GM12878 (cell line): ENCODE measurements around the gene NAV3. TPM values are rescaled to one million over a fixed set of nuclear protein-coding genes. Genes with fewer than 3 reads are reported as not detected.

Source experiments
- ATAC-seq: fragments of 200-7000 bp; cut with Tn5 transposase; 3 replicates; pipeline ENCODE4 v1.9.1; 2020; ENCODE audit warnings: mild to moderate bottlenecking, moderate library complexity
- BruUV-seq: library from RNA; stranded (reverse); fragments of 400-500 nt; replicated peaks from 2 replicates; lab custom pipeline; 2021; lab: Mats Ljungman, UMichigan
- CTCF ChIA-PET: fragments of 300-600 bp; sonication (Branson Sonifier 250); formaldehyde crosslinking; extraction: SDS; loops from one replicate; lab custom pipeline; 2021; ENCODE audit warnings: inconsistent platforms; lab: Yijun Ruan, JAX
- POLR2A ChIA-PET: fragments of 350-600 bp; formaldehyde crosslinking; extraction: SDS; loops from one replicate; lab custom pipeline; 2021; ENCODE audit warnings: inconsistent platforms; lab: Charles Lee
- RAD21 ChIA-PET: fragments of 300-600 bp; sonication (Branson Sonifier 250); formaldehyde crosslinking; loops from one replicate; lab custom pipeline; 2023; ENCODE audit warnings: antibody characterized with exemption; ENCODE audit not compliant: unreplicated experiment; lab: Charles Lee
- SMC1A ChIA-PET: fragments of 300-600 bp; sonication (Branson Sonifier 250); formaldehyde crosslinking; loops from one replicate; lab custom pipeline; 2023; ENCODE audit not compliant: unreplicated experiment, uncharacterized antibody; lab: Charles Lee
- DNase-seq: peaks from one replicate; pipeline ENCODE4 v3.0.0-alpha.2; 2011; ENCODE audit warnings: low read depth, low spot score
- FAIRE-seq: peaks from 3 replicates; lab custom pipeline; 2011; peaks lifted over from hg19 to GRCh38; lab: Jason Lieb, UNC
- H2AFZ ChIP-seq: 2 replicates; pipeline ENCODE4 v1.6.0; 2011; ENCODE audit warnings: low read depth, low read length, control low read depth; ENCODE audit not compliant: control insufficient read depth
- H3K27ac ChIP-seq: 2 replicates; pipeline ENCODE4 v1.5.1; 2011; ENCODE audit warnings: control low read depth; ENCODE audit not compliant: control insufficient read depth, insufficient read depth
- H3K27me3 ChIP-seq, 2 experiments: replicated peaks in 1 of 2; 2 replicates each; pipeline versions ENCODE4 v1.6.0 to v1.6.1; 2011; ENCODE audit warnings: low read length in 1 of 2; ENCODE audit not compliant: control insufficient read depth in 2 of 2, insufficient read depth in 2 of 2
- H3K36me3 ChIP-seq, 2 experiments: 2 replicates each; pipeline ENCODE4 v1.5.1; 2011; ENCODE audit warnings: low read length in 1 of 2; ENCODE audit not compliant: control insufficient read depth in 2 of 2, insufficient read depth in 2 of 2
- H3K4me1 ChIP-seq: 2 replicates; pipeline ENCODE4 v1.6.1; 2011; ENCODE audit warnings: mild to moderate bottlenecking, low read length, moderate library complexity, mixed read lengths; ENCODE audit not compliant: control insufficient read depth, insufficient read depth
- H3K4me2 ChIP-seq: 2 replicates; pipeline ENCODE4 v1.6.0; 2011; ENCODE audit warnings: control low read depth; ENCODE audit not compliant: control insufficient read depth, insufficient read depth
- H3K4me3 ChIP-seq: fragments of 200-600 bp; sonication (generic); 2 replicates; pipeline ENCODE4 v1.5.1; 2016
- H3K79me2 ChIP-seq: 2 replicates; pipeline ENCODE4 v1.6.0; 2011; ENCODE audit warnings: low read length; ENCODE audit not compliant: control insufficient read depth, insufficient read depth
- H3K9ac ChIP-seq: 2 replicates; pipeline ENCODE4 v1.8.0; 2011; ENCODE audit warnings: low read length, control low read depth, mixed read lengths; ENCODE audit not compliant: control insufficient read depth, insufficient read depth
- H3K9me3 ChIP-seq: replicated peaks from 3 replicates; pipeline ENCODE4 v1.5.1; 2011; ENCODE audit warnings: mild to moderate bottlenecking, low read length; ENCODE audit not compliant: control insufficient read depth, insufficient read depth
- H4K20me1 ChIP-seq: 2 replicates; pipeline ENCODE4 v1.6.0; 2011; ENCODE audit not compliant: control insufficient read depth, insufficient read depth
- ATF3 ChIP-seq: IDR thresholded peaks from 2 replicates; pipeline ENCODE4 v1.6.1; 2011; ENCODE audit warnings: low read depth, mild to moderate bottlenecking, low read length, moderate library complexity, borderline replicate concordance; ENCODE audit errors: extremely low read depth
- BACH1 ChIP-seq: fragments of 450-650 bp; IDR thresholded peaks from 2 replicates; pipeline ENCODE4 v1.6.1; 2017; ENCODE audit warnings: mild to moderate bottlenecking, borderline replicate concordance
- BCL11A ChIP-seq: IDR thresholded peaks from 2 replicates; pipeline ENCODE4 v1.6.1; 2011; ENCODE audit warnings: low read depth, low read length
- CBX5 ChIP-seq: sonication (generic); IDR thresholded peaks from 2 replicates; pipeline ENCODE4 v1.6.1; 2016; ENCODE audit warnings: low read depth, moderate library complexity, mild to moderate bottlenecking, inconsistent platforms
- CHD4 ChIP-seq: fragments of 200-600 bp; sonication (generic); IDR thresholded peaks from 2 replicates; pipeline ENCODE4 v1.6.1; 2016; ENCODE audit warnings: mild to moderate bottlenecking
- CREM ChIP-seq: IDR thresholded peaks from 2 replicates; pipeline ENCODE4 v1.6.1; 2014; ENCODE audit warnings: antibody characterized with exemption, low read depth
- DPF2 ChIP-seq: fragments of 450-650 bp; IDR thresholded peaks from 2 replicates; pipeline ENCODE4 v1.6.1; 2017; ENCODE audit warnings: mild to moderate bottlenecking
- EZH2 ChIP-seq: IDR thresholded peaks from 2 replicates; pipeline ENCODE4 v1.6.1; 2012; ENCODE audit warnings: low read depth, mild to moderate bottlenecking, control low read depth, inconsistent platforms, low read length, borderline replicate concordance; ENCODE audit not compliant: control insufficient read depth
- IKZF2 ChIP-seq, 2 experiments: fragments of 450-650 bp; IDR thresholded peaks; 2 replicates each; pipeline ENCODE4 v1.6.1; 2017; ENCODE audit warnings: mild to moderate bottlenecking in 2 of 2, moderate library complexity in 2 of 2
- MEF2B ChIP-seq: fragments of 450-650 bp; IDR thresholded peaks from 2 replicates; pipeline ENCODE4 v1.6.1; 2018; ENCODE audit warnings: mild to moderate bottlenecking, moderate library complexity; ENCODE audit not compliant: partially characterized antibody, poor library complexity, severe bottlenecking
- MYB ChIP-seq: fragments of 150-350 bp; IDR thresholded peaks from 2 replicates; pipeline ENCODE4 v1.6.1; 2014; ENCODE audit warnings: mild to moderate bottlenecking, low read depth, low read length, borderline replicate concordance
- SMC3 ChIP-seq: IDR thresholded peaks from 2 replicates; pipeline ENCODE4 v1.6.1; 2011; ENCODE audit warnings: low read length, improper control_type of control experiment, borderline replicate concordance
- SPI1 ChIP-seq: IDR thresholded peaks from 2 replicates; pipeline ENCODE4 v1.6.1; 2011; ENCODE audit warnings: low read depth, mild to moderate bottlenecking, low read length, moderate library complexity, borderline replicate concordance; ENCODE audit not compliant: insufficient read depth
- SRF ChIP-seq, 2 experiments: IDR thresholded peaks; 2 replicates each; pipeline ENCODE4 v1.6.1; 2011; ENCODE audit warnings: low read depth in 2 of 2, low read length in 2 of 2, mild to moderate bottlenecking in 1 of 2, moderate library complexity in 1 of 2
- STAT3 ChIP-seq: IDR thresholded peaks from 2 replicates; pipeline ENCODE4 v1.6.1; 2011; ENCODE audit warnings: low read depth, low read length, improper control_type of control experiment
- TBL1XR1 ChIP-seq: IDR thresholded peaks from 2 replicates; pipeline ENCODE4 v1.6.1; 2012; ENCODE audit warnings: low read depth, low read length, improper control_type of control experiment
- TCF7 ChIP-seq: IDR thresholded peaks from 2 replicates; pipeline ENCODE4 v1.6.1; 2014; ENCODE audit warnings: antibody characterized with exemption, borderline replicate concordance
- ZNF24 ChIP-seq: fragments of 450-650 bp; IDR thresholded peaks from 2 replicates; pipeline ENCODE4 v1.6.1; 2017; ENCODE audit warnings: antibody characterized with exemption, mild to moderate bottlenecking
- WGBS: methylation state at CpG from one replicate; pipeline ENCODE4 v1.1.6; 2016; ENCODE audit warnings: low lambda C conversion rate; ENCODE audit not compliant: insufficient replicate concordance, insufficient coverage; ENCODE audit errors: missing lambda C conversion rate; 5-methylcytosine and 5-hydroxymethylcytosine counted together
- in situ Hi-C: fragments of 300-500 bp; cut with MboI; formaldehyde crosslinking; loops from 9 replicates; pipeline ENCODE4 v1.14.3; 2018; ENCODE audit warnings: mixed read lengths
- intact Hi-C: fragments of 100-400 bp; cut with micrococcal nuclease; formaldehyde crosslinking; loops from one replicate; pipeline ENCODE4 v1.14.2; 2022; ENCODE audit not compliant: unreplicated experiment
- polyA plus RNA-seq, 11 experiments: library from polyadenylated mRNA; depleted of rRNA in 4 of 11; unstranded in 6 of 11; stranded (reverse) in 5 of 11; fragments of >200 nt; fragmentation: Nextera tagmentation in 4 of 11; fragmentation: Illumina TruSeq in 1 of 11; extraction: Ambion mirVana in 4 of 11; extraction: Trizol in 1 of 11; gene quantifications; 1 replicate in 1 of 11; 2 replicates in 10 of 11; pipeline versions ENCODE4 v1.2.1 to v1.2.3, GENCODE V29; 2011 to 2016; ENCODE audit warnings: inconsistent platforms in 2 of 11, missing spikeins in 2 of 11, low read depth in 1 of 11
- total RNA-seq, 4 experiments: library from RNA; depleted of rRNA in 3 of 4; stranded (reverse); fragments of >200 nt in 3 of 4; fragmentation: Illumina TruSeq in 1 of 4; extraction: Trizol in 1 of 4; gene quantifications; 2 replicates each; pipeline versions ENCODE4 v1.2.1 to v1.2.3, GENCODE V29; 2013 to 2021

The NAV3 gene
- total and polyA plus RNA-seq, 10 of the 15 experiments (the other 5 are each of a cell fraction or from before 2014, with no cell fraction given), result 0.05 to 0.51 (median 0.22) TPM; not detected in 1

- Histone ChIP-seq H3K9me3 (no peaks in the 10 kb centered on the region; the same call in 2 of the 3 replicates), H3K27me3 (no peaks in the 10 kb centered on the region), H3K4me2 (no peak overlapping the region), H3K36me3 (no peaks in the 10 kb centered on the region), H3K4me3 (no peak overlapping the region), H2AFZ (no peak overlapping the region), H4K20me1 (no peaks in the 10 kb centered on the region), H3K4me1 (no peaks in the 10 kb centered on the region; the same call in 1 of the 2 replicates), H3K9ac (no peak overlapping the region), H3K79me2 (no peaks in the 10 kb centered on the region), H3K27ac (no peak overlapping the region)
- WGBS, result 24% methylated on average over 4 of the region's 4 CpGs
- POLR2A ChIA-PET, result no interaction called here
- intact Hi-C loops, result no loop called here
- no TSS peak for BruUV-seq
- SMC1A ChIA-PET, result no interaction called here
- in situ Hi-C loops, result no loop called here
- FAIRE-seq, result no peak
- no peak for TF ChIP-seq ZNF24
- no peak for TF ChIP-seq STAT3
- RAD21 ChIA-PET, result no interaction called here
- ATAC-seq, result no peak
- CTCF ChIA-PET, result no interaction called here
- no peak for DNase-seq
These were observed 163.0 kb downstream of the NAV3 start for GRCh38 chr12:77993658-77994057.

- ChIA-PET SMC1A (no interaction called here), CTCF (interaction anchor here (0.7 kb wide), 1 partner anchor 121 kb away, joined by 3 read pairs; no protein-coding TSS in a partner anchor), POLR2A (no interaction called here), RAD21 (no interaction called here)
- BruUV-seq, result no TSS peak
- H3K27ac ChIP-seq, result no peak overlapping the region
- H3K4me3 ChIP-seq, result no peak overlapping the region
- H3K9me3 ChIP-seq, result no peaks in the 10 kb centered on the region
- DNase-seq, result peak; percentile 32
- ATAC-seq, result peak; percentile 86
- intact Hi-C loops, result loop anchor here (5.0 kb wide), 1 partner anchor 248 kb away; no protein-coding TSS in a partner anchor
- FAIRE-seq, result peak; percentile 71
- H4K20me1 ChIP-seq, result no peaks in the 10 kb centered on the region
- no peak overlapping the region for H2AFZ ChIP-seq
- no peak overlapping the region for H3K9ac ChIP-seq
- H3K4me2 ChIP-seq, result no peak overlapping the region
- H3K36me3 ChIP-seq, result no peaks in the 10 kb centered on the region
- in situ Hi-C loops, result no loop called here
- no peaks in the 10 kb centered on the region for H3K27me3 ChIP-seq
- H3K79me2 ChIP-seq, result no peaks in the 10 kb centered on the region
- WGBS, result 0% methylated on average over 2 of the region's 2 CpGs
- H3K4me1 ChIP-seq, result peaks cover 4% of the 10 kb centered on the region
- TF ChIP-seq CREM, result peak; percentile 93
- peak; percentile 81 to 89 for TF ChIP-seq IKZF2 (IDR thresholded peaks at IDR 0.05)
- peak; percentile 95 for TF ChIP-seq BCL11A
- no peak; the same call in 1 of the 2 replicates for TF ChIP-seq TBL1XR1
- TF ChIP-seq SMC3, result no peak
- no peak for TF ChIP-seq CBX5
- no peak for TF ChIP-seq CHD4
- peak; percentile 47 for TF ChIP-seq MEF2B
- TF ChIP-seq SRF (IDR thresholded peaks at IDR 0.05; ENCODE audit: low read depth in 2 of 2, low read length in 2 of 2), result peak in 1 of 2 experiments; percentile 70; a peak in 1 of 4 replicates
- peak; percentile 95 for TF ChIP-seq DPF2
- TF ChIP-seq TCF7, result peak; percentile 83
- TF ChIP-seq EZH2, result no peak
- no peak for TF ChIP-seq MYB
- TF ChIP-seq SPI1, result peak; percentile 48; the same call in 1 of the 2 replicates
- peak; percentile 72; the same call in 1 of the 2 replicates for TF ChIP-seq BACH1
- no peak for TF ChIP-seq ATF3
These were observed 164.9 kb downstream of the NAV3 start for GRCh38 chr12:77995436-77996167.
